ENCODE results near the gene AKAP12.

DNA sequence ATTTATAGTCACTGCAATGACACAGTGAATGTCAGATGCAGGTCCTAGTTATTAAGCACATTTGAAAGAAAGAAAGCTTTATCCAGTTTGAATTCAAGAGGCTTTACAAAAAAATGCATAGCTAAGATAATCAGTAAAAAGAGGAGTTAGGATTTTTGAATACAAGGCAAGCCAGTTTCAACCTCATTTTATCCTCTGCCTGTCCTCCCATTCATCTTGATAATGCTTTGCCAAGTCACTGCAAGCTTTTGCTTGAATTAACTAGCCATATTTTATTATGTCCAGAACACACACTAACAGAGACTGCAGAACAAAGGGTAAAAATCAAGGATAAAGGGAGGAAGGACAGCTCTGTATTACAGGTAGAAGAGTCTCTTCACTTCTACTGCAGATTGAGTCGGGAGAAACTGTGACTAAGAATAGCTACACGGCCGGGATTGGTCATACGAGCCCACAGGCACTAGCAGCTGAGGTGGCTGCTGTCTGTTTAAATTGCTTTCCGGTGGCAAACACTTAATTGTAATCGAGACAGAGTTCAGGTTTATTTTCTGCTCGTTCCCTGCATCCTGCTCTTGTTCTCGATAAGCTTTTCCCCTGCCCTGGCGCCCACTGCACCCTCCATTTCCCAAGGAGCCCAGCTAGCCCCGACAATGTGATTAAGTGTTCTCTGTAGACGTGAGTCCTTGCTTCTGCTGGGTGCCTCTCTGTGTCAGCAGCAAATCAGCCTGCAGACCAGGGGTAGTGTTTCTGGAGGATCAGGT is 30.5 kb upstream of the AKAP12 start:
- TF ChIP-seq, protein P1, sequence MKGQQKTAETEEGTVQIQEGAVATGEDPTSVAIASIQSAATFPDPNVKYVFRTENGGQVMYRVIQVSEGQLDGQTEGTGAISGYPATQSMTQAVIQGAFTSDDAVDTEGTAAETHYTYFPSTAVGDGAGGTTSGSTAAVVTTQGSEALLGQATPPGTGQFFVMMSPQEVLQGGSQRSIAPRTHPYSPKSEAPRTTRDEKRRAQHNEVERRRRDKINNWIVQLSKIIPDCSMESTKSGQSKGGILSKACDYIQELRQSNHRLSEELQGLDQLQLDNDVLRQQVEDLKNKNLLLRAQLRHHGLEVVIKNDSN (IDR thresholded peaks at IDR 0.05), result no peak
- TF ChIP-seq EP300 (IDR thresholded peaks at IDR 0.05; ENCODE audit: borderline replicate concordance) (no peak), YY1 (IDR thresholded peaks at IDR 0.05; ENCODE audit: low read depth) (no peak)
